Measurements from ENCODE around the gene STRIT1. TPM values are rescaled to one million over a fixed set of nuclear protein-coding genes. Genes with fewer than 3 reads are reported as not detected.

STRIT1 gene
- total RNA-seq (2022) (not detected in 2 replicates), Bru-seq, nascent RNA (percentile 13 among the genes with signal in this experiment), BruChase-seq, experiment 1, labeled RNA remaining after a 6-hour chase (percentile 27 among the genes with signal in this experiment), BruChase-seq, experiment 2, labeled RNA remaining after a 2-hour chase (percentile 30 among the genes with signal in this experiment)
- long read RNA-seq: 0 reads

- no peak within 1 kb of the TSS for H3K4me3 Mint-ChIP-seq (ENCODE audit: low read depth, unreplicated experiment)
- CTCF ChIA-PET: interaction anchor here (1.0 kb wide), 1 partner anchor 9 kb away, joined by 3 read pairs; no protein-coding TSS in a partner anchor
- TF ChIP-seq CTCF (IDR thresholded peaks at IDR 0.05; ENCODE audit: unreplicated experiment): no peak
- intact Hi-C loops (cut with micrococcal nuclease; ENCODE audit: unreplicated experiment): no loop called here
- H3K36me3 Mint-ChIP-seq (ENCODE audit: insufficient read depth, unreplicated experiment): no peaks in the 10 kb centered on the region
- peaks cover 10% of the 10 kb centered on the region for H3K4me1 Mint-ChIP-seq (ENCODE audit: low read depth, unreplicated experiment)
- peaks cover 10% of the 10 kb centered on the region for H3K9me3 Mint-ChIP-seq (ENCODE audit: low read depth, unreplicated experiment)
- H3K27me3 Mint-ChIP-seq (ENCODE audit: unreplicated experiment): no peaks in the 10 kb centered on the region
- no peak for DNase-seq
- no TSS peak for BruUV-seq (replicated peaks)
- no peak within 1 kb of the TSS for H3K27ac Mint-ChIP-seq (ENCODE audit: unreplicated experiment)
These were observed at the start of gene STRIT1 for GRCh38 chr3:155293516-155293915. Gene STRIT1, minus strand, starts transcription at chr3:155293683.

GRCh38 chr3:155342344-155342743, 48.9 kb upstream of the STRIT1 start:
- H3K9me3 Mint-ChIP-seq (ENCODE audit: low read depth, unreplicated experiment): no peaks in the 10 kb centered on the region
- no TSS peak for BruUV-seq (replicated peaks)
- H3K36me3 Mint-ChIP-seq (ENCODE audit: insufficient read depth, unreplicated experiment): no peaks in the 10 kb centered on the region
- intact Hi-C loops (cut with micrococcal nuclease; ENCODE audit: unreplicated experiment): no loop called here
- H3K27me3 Mint-ChIP-seq (ENCODE audit: unreplicated experiment): no peaks in the 10 kb centered on the region
- TF ChIP-seq CTCF (IDR thresholded peaks at IDR 0.05; ENCODE audit: unreplicated experiment): no peak
- no peak overlapping the region for H3K27ac Mint-ChIP-seq (ENCODE audit: unreplicated experiment)
- H3K4me1 Mint-ChIP-seq (ENCODE audit: low read depth, unreplicated experiment): no peaks in the 10 kb centered on the region
- no peak for DNase-seq
- CTCF ChIA-PET: interaction anchor here (0.7 kb wide), 3 partner anchors 25 to 320 kb away, joined by 3 to 5 read pairs (median 3); no protein-coding TSS in a partner anchor
- no peak overlapping the region for H3K4me3 Mint-ChIP-seq (ENCODE audit: low read depth, unreplicated experiment)

GRCh38 chr3:155339052-155339451, 45.6 kb upstream of the STRIT1 start:
- BruUV-seq (replicated peaks): no TSS peak

GRCh38 chr3:155335724-155336354, 42.4 kb upstream of the STRIT1 start:
- no peaks in the 10 kb centered on the region for H3K27me3 Mint-ChIP-seq (ENCODE audit: unreplicated experiment)
- no peak overlapping the region for H3K27ac Mint-ChIP-seq (ENCODE audit: unreplicated experiment)
- TF ChIP-seq CTCF (IDR thresholded peaks at IDR 0.05; ENCODE audit: unreplicated experiment): no peak
- no peak for DNase-seq
- no TSS peak for BruUV-seq (replicated peaks)
- CTCF ChIA-PET: interaction anchor here (1.3 kb wide), 1 partner anchor 534 kb away, joined by 3 read pairs; no protein-coding TSS in a partner anchor
- intact Hi-C loops (cut with micrococcal nuclease; ENCODE audit: unreplicated experiment): no loop called here
- H3K4me1 Mint-ChIP-seq (ENCODE audit: low read depth, unreplicated experiment): no peaks in the 10 kb centered on the region
- no peaks in the 10 kb centered on the region for H3K9me3 Mint-ChIP-seq (ENCODE audit: low read depth, unreplicated experiment)
- H3K36me3 Mint-ChIP-seq (ENCODE audit: insufficient read depth, unreplicated experiment): no peaks in the 10 kb centered on the region
- no peak overlapping the region for H3K4me3 Mint-ChIP-seq (ENCODE audit: low read depth, unreplicated experiment)

More at GRCh38 chr3:155339052-155339451, 45.6 kb upstream of the STRIT1 start:
- Mint-ChIP-seq H3K9me3 (ENCODE audit: low read depth, unreplicated experiment) (no peaks in the 10 kb centered on the region), H3K27me3 (ENCODE audit: unreplicated experiment) (no peaks in the 10 kb centered on the region), H3K4me1 (ENCODE audit: low read depth, unreplicated experiment) (no peaks in the 10 kb centered on the region), H3K36me3 (ENCODE audit: insufficient read depth, unreplicated experiment) (no peaks in the 10 kb centered on the region), H3K27ac (ENCODE audit: unreplicated experiment) (no peak overlapping the region), H3K4me3 (ENCODE audit: low read depth, unreplicated experiment) (no peak overlapping the region)
- no peak for TF ChIP-seq CTCF (IDR thresholded peaks at IDR 0.05; ENCODE audit: unreplicated experiment)
- CTCF ChIA-PET: no interaction called here
- intact Hi-C loops (cut with micrococcal nuclease; ENCODE audit: unreplicated experiment): no loop called here
- no peak for DNase-seq
